WI38 (cell line): ENCODE data around the gene RNF2.
A peak's percentile ranks its signal among the peaks of the same experiment; 100 is the strongest.
"Not testable (repeated sequence)": the region's sequence is repeated elsewhere in the genome, so short reads cannot be mapped to it uniquely, and the experiment has no call there.

Experiments used
- H3K4me3 ChIP-seq: 2 replicates; pipeline ENCODE4 v1.5.1; 2011; ENCODE audit warnings: low read depth, mild to moderate bottlenecking, control low read depth, low read length
- TF ChIP-seq, protein P1 (sequence below): IDR thresholded peaks from 2 replicates; pipeline ENCODE4 v1.5.1; 2012; ENCODE audit warnings: low read depth, mild to moderate bottlenecking, control low read depth, low read length

Gene RNF2

DNA sequence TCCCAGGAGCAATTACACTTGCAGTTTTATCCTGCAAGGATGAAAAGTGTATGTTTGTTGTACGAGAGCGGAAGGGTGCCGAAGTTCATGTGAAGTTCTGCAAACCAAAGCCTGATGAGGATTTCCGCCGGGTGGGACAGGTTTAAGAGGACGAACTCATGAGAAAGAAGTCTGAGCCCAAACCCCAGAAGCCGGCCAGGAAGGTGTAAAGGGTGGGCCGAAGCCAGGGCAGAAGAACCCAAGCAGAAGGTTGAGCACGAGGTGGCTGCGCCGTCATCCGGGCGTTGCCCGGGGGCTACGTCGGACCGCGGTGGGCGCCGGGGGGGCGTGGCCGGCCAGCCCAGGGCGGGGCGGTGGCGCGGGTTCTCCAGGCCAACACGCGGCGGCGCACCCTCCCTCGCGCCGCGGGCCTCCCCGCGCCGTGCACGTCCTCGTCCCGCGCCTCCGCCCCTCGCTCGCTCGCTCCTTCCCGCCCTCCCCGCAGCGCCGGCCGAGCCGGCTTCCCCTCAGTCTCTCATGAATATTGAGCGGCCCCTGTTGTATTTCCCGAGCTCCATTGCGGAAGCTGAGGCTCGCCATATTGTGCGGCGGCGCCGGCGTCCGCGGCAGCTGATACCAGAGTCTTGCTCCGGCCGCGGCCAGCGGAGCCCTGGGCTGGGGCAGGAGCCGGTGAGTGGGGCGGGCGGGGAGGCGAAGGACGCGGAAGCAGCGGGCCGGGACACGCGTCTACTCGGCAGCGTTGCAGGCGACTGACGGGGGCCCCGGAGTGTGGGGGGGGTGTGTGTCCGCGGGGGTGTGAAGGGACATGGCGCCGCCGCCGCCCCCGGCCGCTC, at the start of gene RNF2:
Gene RNF2, plus strand, starts transcription at position 578 of the 833 bp plus-strand sequence. CDS start 41,996 bp downstream, outside the sequence.
- TF ChIP-seq, protein P1, sequence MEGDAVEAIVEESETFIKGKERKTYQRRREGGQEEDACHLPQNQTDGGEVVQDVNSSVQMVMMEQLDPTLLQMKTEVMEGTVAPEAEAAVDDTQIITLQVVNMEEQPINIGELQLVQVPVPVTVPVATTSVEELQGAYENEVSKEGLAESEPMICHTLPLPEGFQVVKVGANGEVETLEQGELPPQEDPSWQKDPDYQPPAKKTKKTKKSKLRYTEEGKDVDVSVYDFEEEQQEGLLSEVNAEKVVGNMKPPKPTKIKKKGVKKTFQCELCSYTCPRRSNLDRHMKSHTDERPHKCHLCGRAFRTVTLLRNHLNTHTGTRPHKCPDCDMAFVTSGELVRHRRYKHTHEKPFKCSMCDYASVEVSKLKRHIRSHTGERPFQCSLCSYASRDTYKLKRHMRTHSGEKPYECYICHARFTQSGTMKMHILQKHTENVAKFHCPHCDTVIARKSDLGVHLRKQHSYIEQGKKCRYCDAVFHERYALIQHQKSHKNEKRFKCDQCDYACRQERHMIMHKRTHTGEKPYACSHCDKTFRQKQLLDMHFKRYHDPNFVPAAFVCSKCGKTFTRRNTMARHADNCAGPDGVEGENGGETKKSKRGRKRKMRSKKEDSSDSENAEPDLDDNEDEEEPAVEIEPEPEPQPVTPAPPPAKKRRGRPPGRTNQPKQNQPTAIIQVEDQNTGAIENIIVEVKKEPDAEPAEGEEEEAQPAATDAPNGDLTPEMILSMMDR, result no peak

DNA sequence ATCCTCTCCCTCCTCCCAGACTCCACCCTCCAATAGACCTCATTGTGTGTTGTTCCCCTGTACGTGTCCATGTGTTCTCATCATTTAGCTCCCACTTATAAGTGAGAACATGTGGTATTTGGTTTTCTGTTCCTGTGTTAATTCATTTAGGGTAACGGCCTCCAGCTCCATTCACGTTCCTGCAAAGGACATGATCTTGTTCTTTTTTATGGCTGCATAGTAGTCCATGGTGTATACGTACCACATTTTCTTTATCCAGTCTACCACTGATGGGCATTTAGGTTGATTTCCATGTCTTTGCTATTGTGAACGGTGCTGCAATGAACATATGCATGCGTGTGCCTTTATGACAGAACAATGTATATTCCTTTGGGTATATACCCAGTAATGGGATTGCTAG, 45.4 kb upstream of the RNF2 start:
- not testable (repeated sequence) for H3K4me3 ChIP-seq

More for the DNA sequence above, at the start of gene RNF2:
- peak within 1 kb of the TSS; percentile 93 for H3K4me3 ChIP-seq

DNA sequence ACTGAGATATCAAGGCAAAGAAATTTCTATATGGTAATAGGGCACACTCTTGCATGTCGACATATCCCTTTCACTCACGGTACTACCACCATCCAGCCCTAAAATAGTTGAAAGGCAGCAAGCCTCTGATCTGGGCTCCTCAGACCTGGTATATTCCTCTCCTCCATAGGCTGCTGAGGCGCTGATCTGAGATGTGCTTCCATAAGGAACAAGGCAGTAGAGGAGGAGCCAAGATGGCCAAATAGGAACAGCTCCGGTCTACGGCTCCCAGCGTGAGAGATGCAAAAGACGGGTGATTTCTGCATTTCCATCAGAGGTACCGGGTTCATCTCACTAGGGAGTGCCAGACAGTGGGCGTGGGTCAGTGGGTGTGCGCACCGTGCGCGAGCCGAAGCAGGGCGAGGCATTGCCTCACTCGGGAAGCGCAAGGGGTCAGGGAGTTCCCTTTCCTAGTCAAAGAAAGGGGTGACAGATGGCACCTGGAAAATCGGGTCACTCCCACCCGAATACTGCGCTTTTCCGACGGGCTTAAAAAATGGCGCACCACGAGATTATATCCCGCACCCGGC, 44.0 kb upstream of the RNF2 start:
- H3K4me3 ChIP-seq, result not testable (repeated sequence)

DNA sequence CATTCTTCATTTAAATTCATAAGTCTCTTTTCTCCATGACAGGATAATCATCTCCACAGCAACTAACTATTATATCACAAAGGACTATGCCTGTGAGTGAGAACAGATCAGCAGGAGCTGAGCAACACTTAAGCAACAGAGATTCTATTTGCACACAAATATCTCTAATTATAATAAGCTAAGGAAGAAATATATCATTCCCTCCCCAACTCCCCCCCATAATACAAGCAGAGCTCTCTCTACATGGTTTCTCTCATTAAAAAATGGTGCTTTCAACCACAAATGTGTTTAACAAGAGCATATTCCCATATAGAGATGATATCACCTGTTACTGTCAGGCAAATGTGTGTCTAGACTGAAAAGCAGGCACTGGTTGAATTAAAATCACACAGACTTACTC, 36.5 kb upstream of the RNF2 start:
- TF ChIP-seq, protein P1, result no peak
- no peak overlapping the region for H3K4me3 ChIP-seq

DNA sequence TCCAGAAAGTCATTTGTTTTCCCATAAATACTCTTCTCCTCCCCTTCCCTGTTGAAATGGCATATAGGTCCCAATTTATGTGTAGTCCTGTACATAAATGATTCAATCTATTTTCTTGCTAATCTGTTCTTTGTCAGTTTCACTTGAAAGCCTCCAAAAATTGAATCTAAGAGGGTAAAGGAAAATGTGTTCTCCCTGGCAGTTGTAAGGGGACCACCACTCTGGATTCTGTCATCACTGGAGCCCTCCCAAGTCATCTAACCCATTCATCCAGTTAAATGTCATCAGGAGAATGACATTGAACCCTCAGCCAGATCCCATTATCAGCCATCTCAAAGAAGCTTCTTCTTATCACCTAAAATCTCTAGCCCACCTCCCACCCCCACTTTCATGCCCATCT, 35.0 kb upstream of the RNF2 start:
- H3K4me3 ChIP-seq, result no peak overlapping the region
- TF ChIP-seq, protein P1, result no peak

DNA sequence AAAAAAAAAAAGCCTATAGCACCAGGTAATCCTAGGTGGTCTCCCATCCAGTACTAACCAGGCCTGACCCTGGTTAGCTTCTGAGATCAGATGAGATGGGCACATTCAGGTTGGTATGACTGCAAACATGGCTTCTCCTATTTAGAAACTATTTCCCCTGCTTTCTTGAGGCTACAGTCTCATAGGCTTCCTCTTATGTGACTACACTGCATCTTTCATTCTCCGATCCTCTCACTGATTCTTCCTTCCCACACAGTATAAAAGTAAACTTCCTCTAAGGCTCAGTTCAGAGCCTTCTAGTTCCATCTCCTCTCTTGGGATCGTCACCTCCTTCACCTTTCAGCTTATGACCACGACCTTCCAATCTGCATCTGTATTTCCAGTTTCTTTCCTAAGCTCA, 30.4 kb upstream of the RNF2 start:
- no peak overlapping the region for H3K4me3 ChIP-seq
- TF ChIP-seq, protein P1, result no peak

DNA sequence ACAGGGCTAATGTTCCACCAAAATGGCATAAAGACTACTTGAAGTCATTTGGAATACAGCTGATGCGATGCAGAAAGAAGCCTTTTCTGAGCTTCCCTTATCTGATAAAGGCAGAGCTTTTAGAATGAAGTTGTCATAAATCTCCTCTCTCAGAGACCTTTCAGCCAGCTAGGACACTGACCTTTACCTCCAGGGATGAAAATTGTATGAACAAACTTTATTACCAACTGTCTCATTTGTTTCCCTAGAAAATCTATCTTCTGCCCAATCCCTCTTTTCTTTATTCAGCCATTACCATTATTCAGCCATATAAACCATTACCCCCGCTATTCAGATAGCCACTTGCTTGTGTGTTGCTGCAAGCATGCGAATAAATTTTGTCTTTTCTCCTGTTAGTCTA, 29.7 kb upstream of the RNF2 start:
- TF ChIP-seq, protein P1, result no peak
- no peak overlapping the region for H3K4me3 ChIP-seq

DNA sequence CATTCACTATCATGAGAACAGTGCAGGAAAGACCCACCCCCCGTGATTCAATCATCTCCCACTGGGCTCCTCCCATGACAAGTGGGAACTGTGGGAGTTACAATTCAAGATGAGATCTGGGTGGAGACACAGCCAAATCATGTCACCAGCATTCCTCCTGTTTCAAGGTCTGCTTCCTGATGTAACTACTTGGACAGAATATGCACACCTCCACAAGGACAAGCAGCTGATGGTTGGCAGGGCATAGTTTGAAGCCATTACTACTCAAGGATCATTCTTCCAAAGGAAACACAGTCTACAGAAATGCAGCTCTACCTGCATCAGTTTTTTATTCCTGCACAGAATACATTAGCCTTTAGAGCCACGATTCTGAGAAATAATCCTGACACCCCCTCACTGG, 28.5 kb upstream of the RNF2 start:
- H3K4me3 ChIP-seq, result no peak overlapping the region
- TF ChIP-seq, protein P1, result no peak
